NOMO-1 (cell line): Measurements from ENCODE around the gene ZC3H14.

Experiments used
- DNase-seq, 2 experiments: peaks; one replicate each; lab custom pipeline; 2025; ENCODE audit not compliant: unreplicated experiment in 2 of 2; lab: John Stamatoyannopoulos, UW

The ZC3H14 gene

GRCh38 chr14:88599761-88600439, 37.1 kb downstream of the ZC3H14 start:
- no peak for DNase-seq

GRCh38 chr14:88604212-88604611, 41.4 kb downstream of the ZC3H14 start:
- no peak for DNase-seq

GRCh38 chr14:88605594-88605993, 42.8 kb downstream of the ZC3H14 start:
- no peak for DNase-seq

GRCh38 chr14:88607829-88608228, 45.0 kb downstream of the ZC3H14 start:
- DNase-seq: no peak

GRCh38 chr14:88611878-88612277, 49.0 kb downstream of the ZC3H14 start:
- DNase-seq: no peak

- DNase-seq: no peak
Measured at GRCh38 chr14:88612981-88613380, 50.1 kb downstream of the ZC3H14 start.

GRCh38 chr14:88613552-88614010, 50.7 kb downstream of the ZC3H14 start:
- DNase-seq: peak; percentile 35 to 56

GRCh38 chr14:88614218-88614907, 51.5 kb downstream of the ZC3H14 start:
- DNase-seq: no peak

- no peak for DNase-seq
Measured at GRCh38 chr14:88616697-88617096, 53.9 kb downstream of the ZC3H14 start.

- no peak for DNase-seq
Measured at GRCh38 chr14:88617479-88617878, 54.6 kb downstream of the ZC3H14 start.

GRCh38 chr14:88618476-88618875, 55.6 kb downstream of the ZC3H14 start:
- DNase-seq: no peak

- no peak for DNase-seq
Measured at GRCh38 chr14:88621100-88621499, 58.3 kb downstream of the ZC3H14 start.

GRCh38 chr14:88625671-88626070, 62.8 kb downstream of the ZC3H14 start:
- no peak for DNase-seq

GRCh38 chr14:88628033-88628432, 65.2 kb downstream of the ZC3H14 start:
- no peak for DNase-seq

GRCh38 chr14:88628462-88628861, 65.6 kb downstream of the ZC3H14 start:
- no peak for DNase-seq

- DNase-seq: no peak
Measured at GRCh38 chr14:88630565-88630964, 67.7 kb downstream of the ZC3H14 start.

GRCh38 chr14:88631091-88631490, 68.3 kb downstream of the ZC3H14 start:
- DNase-seq: no peak

- DNase-seq: no peak
Measured at GRCh38 chr14:88632512-88632911, 69.7 kb downstream of the ZC3H14 start.

GRCh38 chr14:88639221-88639620, 76.4 kb downstream of the ZC3H14 start:
- no peak for DNase-seq

- no peak for DNase-seq
Measured at GRCh38 chr14:88660056-88660455, 97.2 kb downstream of the ZC3H14 start.

GRCh38 chr14:88667555-88668273, 104.9 kb downstream of the ZC3H14 start:
- peak; percentile 53 to 85 for DNase-seq
